ENCODE results near the gene LIMA1.

DNA sequence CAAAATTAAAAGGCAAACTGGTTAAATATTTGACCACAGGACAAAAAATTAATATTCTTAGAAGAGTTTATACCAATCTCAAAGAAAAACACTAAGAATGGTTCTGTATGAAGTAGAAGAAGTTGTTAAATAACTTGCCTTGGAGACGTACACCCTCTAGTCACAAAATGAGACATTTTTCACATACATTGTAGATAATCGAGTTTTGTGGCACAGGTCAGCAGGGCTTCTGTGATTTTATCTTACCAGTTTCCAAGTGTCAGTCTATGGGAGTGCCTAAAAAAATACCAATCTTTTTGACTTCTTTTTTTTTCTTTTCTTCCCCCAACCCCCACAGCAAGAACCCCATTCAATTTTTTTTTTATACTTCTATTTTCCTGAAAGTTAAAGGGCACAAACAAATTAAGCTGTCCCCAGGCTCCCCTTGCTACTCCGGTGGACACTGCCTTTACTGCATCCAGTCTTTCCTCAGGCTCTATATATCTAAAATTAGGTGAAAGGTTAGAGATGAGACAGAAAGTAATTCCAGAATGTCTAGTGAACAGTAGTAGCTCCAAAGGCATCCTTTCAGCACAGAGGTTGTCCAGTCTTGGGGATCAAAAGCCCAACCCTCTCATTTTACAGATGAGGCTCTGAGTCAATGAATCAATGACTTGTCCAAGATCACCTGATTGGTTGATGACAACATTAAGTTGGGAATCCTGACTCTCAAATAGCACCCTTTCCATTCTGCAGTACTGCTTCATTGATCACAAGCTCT is 6.2 kb downstream of the LIMA1 start:
- TF ChIP-seq CTCF (IDR thresholded peaks at IDR 0.05), result no peak
- no peak for TF ChIP-seq POLR2A (IDR thresholded peaks at IDR 0.05)
